Astrocyte of the cerebellum (primary cell): ENCODE data around the gene IFFO2.

Experiments used
- DNase-seq: peaks from one replicate; pipeline ENCODE4 v3.0.0-alpha.2; 2011; ENCODE audit warnings: low read depth
- H3K4me3 ChIP-seq: 2 replicates; pipeline ENCODE4 v1.5.1; 2011; ENCODE audit warnings: mild to moderate bottlenecking, low read depth, low read length, moderate library complexity
- CTCF ChIP-seq: IDR thresholded peaks from 2 replicates; pipeline ENCODE4 v1.5.1; 2012; ENCODE audit warnings: low read length, low read depth, moderate library complexity, mild to moderate bottlenecking; ENCODE audit errors: missing control alignments
- in situ Hi-C: cut with HindIII; loops from 2 replicates; pipeline ENCODE4 v1.10.0; 2017; ENCODE audit warnings: low sequenced_read_pairs

Gene IFFO2

DNA sequence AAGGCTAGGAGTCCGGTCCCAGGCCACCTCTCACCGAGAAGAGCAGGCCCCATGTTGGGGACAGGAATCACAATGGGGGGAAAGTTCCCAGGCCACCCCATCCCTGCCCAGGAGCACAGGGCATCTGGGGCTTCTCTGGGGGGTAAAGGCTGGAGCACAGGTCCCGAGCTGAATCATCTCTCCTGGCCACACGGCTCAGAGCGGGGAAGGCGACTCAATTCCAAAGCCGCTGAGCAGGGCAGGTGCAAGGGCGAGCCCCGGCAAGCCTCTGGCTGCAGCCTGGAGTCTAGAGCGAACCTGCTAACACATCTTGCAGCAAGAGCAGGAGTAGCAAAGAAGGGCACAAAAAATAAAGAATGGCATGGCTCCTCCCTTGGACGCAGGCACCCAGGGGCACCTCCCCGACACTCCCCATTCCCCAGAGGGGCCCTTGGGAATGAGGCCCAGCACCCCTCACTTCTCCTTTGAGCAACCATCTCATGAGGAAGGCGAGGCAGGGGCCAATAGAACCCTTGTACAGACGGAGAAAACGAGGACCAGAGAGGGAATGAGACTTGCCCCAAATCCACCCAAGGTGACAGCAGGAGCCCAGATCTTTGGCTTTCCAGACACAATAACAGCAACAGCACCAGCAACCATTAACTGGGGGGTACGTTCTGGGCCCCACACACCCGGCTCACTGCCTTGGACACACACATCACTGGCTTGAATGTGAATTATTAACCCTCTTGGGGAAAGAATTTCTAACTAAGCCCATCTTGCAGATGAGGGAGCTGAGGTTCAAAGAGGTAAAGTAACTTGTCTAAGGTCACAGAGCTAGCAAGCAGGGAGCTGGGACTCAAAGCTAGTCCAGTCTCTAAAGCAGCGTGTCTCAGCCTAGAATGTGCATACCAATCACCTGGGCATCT lies 33.4 kb downstream of the IFFO2 start:
- no peak for TF ChIP-seq CTCF
- no peak for DNase-seq
- in situ Hi-C loops, result no loop called here
- no peak overlapping the region for H3K4me3 ChIP-seq

DNA sequence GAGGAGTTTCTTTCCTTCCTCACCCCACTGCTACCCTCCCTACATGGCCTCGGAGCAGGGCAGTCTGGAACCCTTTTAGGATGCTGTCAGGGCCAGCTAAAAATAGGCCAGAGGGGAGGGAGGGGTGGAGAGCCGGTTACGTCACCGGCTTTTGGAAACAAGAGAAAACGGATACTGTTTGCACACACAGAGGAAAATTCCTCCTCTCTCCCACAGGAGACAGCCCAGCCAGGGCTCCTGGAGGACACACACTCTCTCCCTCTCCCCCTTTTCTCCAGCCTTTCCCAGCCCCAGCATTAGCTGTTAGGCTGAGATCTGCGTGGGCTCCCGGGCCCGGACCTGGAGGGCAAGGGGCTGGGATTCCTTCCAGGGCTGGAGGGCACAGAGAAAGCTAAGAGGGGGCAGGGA lies 34.2 kb downstream of the IFFO2 start:
- H3K4me3 ChIP-seq, result no peak overlapping the region
- in situ Hi-C loops, result no loop called here
- peak; percentile 59 for DNase-seq
- peak; percentile 17 for TF ChIP-seq CTCF

DNA sequence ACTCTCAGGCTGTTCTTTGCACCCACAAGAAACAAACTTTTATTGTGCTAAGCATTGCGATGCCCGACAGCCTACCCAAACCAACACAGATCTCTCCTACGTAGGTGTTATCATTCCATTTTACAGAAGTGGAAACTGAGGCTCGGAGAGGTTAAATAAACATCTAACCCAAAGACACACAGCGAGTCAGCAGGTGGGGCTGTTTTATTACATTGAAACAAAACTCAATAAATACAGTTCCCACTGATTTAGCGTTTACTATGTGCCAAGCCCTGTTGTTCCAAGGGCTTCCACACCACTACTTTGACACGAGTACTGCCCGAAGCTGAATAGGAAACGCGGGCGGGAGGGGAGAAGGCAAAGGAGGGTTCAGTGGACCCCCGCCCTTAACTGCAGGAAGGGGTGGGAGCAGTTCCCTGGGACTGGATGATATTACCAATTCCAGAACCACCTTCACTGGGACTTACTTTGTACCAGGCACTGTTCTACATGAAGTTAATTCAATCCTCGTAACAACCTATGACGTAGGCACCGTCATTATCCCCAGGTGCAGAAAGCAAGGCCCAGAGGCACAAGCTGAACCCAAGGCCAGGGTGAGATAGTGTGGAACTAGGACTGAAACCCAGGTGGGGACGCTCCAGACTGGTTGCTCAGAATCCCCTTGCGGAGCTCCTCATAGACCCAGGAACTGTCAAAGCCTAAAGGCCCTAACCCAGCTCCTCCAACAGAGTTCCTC lies 34.8 kb downstream of the IFFO2 start:
- in situ Hi-C loops, result no loop called here
- DNase-seq, result no peak
- peak; percentile 12 for TF ChIP-seq CTCF
- no peak overlapping the region for H3K4me3 ChIP-seq

- no peak overlapping the region for H3K4me3 ChIP-seq
- DNase-seq, result no peak
- no peak for TF ChIP-seq CTCF
- in situ Hi-C loops, result no loop called here
Observed at GRCh38 chr1:18920931-18921330, 35.5 kb downstream of the IFFO2 start.

- in situ Hi-C loops, result no loop called here
- DNase-seq, result no peak
- no peak for TF ChIP-seq CTCF
- no peak overlapping the region for H3K4me3 ChIP-seq
Observed at GRCh38 chr1:18919956-18920355, 36.5 kb downstream of the IFFO2 start.

- no peak overlapping the region for H3K4me3 ChIP-seq
- TF ChIP-seq CTCF, result no peak
- DNase-seq, result no peak
- in situ Hi-C loops, result no loop called here
Observed at GRCh38 chr1:18919197-18919905, 37.1 kb downstream of the IFFO2 start.
